ENCODE measurements around the gene TRUB1.

Gene TRUB1

GRCh38 chr10:114987995-114988394 is 50.0 kb downstream of the TRUB1 start:
- DNase-seq: no peak

- DNase-seq: no peak
Observed at GRCh38 chr10:114990586-114990985, 52.6 kb downstream of the TRUB1 start.

- no peak for DNase-seq
Observed at GRCh38 chr10:114990991-114991390, 53.0 kb downstream of the TRUB1 start.

DNA sequence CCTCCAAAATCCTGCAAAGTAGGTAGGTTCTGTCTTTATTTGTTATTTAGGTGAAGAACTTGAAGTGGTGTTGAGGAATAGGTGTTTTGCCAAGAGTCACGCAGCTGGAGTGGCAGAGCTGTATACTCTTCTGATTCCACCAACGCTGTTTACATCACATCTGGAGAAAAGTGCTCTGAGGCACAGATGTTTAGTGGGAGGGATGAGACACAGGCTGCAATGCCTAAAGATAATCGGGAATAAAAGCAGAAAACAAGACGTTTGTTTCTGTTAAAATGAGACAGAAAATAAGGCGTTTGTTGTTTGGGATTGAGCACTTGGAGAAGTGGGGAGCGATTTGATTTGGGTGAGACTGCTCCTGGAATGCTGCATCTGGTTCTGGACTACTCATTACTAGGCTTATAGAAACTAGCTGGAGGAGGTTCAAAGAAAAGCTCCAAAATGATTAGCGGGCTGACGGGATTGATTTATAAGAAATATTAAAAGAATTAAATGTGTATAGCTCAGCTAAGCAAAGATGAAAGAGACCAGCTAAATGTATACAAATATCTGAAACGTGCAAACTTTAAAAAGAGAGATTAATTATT is 54.3 kb downstream of the TRUB1 start:
- no peak for DNase-seq

DNA sequence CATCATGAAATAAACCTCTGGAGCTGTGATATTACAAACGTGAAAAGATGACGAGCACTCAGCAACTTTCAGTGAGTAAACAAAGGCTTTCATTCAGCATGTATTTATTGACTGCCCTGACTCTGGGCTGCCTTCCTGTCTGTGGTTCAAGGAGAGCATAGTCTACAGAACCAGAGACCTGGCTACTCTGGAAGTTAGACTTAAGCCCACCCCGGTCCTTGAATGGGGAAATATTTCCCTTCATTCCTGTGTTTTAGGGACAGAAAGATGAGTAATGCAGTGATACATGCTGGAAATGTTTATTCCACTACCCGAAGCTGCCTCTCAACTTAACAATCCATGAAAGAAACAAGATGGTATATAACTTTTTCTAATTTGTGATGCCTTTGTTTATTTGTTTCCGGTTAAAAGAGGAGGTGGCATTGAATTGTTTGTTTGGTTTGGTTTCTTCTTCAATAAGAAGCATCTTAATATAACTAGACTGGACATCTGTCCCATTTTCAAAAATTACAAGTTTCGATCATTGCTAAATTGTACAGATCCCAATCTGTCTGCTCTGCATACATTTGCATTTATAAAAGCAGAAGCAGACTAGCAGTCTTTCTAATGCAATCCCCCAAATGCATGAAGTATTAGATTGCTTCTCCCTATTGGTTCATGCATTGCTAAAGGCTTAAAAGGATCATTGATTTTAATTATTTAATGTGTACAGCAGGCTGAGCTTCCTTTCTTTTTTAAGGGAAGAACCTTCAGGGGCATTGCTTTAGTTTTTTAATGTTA is 57.7 kb downstream of the TRUB1 start:
- DNase-seq: no peak

GRCh38 chr10:114996542-114996941 is 58.5 kb downstream of the TRUB1 start:
- no peak for DNase-seq

- no peak for DNase-seq
Observed at GRCh38 chr10:114998993-114999392, 61.0 kb downstream of the TRUB1 start.

DNA sequence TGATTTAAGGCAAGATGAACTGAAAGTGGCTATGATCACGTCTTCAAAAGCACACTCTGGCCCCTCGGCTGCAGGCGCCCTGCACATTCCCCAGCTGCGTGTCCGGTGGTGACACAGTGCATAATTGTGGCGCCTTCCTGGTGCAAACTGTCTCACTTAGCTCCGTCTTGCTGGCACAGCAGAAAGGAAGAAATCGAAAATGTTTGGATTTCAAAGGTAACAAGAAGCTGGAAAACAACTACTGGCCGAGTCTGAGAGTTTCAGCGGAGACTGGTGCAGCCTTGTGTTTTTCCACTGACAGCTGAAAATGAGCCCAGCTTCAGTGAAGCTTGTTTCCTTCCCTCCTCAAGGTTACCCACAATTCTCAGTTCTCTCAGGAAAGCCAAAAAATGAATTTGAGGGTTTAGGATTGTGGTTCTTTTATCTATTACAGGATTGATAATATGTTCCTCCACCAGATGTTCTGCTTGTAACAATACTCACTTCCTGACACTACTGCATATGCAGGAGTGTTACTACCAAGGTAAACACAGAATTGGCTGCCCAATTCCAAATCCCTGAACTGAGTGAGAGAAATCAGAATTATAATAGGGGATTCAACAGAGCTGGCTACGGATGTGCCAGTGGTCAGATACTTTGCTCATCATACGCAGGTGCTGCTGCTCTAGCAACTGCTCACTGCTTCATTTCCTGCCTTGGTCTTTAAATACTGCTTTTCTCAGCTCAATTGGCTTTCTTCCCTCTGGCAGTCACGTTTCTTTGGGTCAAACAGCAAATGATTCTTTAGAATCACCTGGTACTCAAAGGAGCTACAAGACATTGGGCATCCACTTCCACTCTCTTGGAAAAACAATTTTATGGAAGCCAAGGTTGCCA is 63.7 kb downstream of the TRUB1 start:
- no peak for DNase-seq

GRCh38 chr10:115003396-115003795 is 65.4 kb downstream of the TRUB1 start:
- no peak for DNase-seq

DNA sequence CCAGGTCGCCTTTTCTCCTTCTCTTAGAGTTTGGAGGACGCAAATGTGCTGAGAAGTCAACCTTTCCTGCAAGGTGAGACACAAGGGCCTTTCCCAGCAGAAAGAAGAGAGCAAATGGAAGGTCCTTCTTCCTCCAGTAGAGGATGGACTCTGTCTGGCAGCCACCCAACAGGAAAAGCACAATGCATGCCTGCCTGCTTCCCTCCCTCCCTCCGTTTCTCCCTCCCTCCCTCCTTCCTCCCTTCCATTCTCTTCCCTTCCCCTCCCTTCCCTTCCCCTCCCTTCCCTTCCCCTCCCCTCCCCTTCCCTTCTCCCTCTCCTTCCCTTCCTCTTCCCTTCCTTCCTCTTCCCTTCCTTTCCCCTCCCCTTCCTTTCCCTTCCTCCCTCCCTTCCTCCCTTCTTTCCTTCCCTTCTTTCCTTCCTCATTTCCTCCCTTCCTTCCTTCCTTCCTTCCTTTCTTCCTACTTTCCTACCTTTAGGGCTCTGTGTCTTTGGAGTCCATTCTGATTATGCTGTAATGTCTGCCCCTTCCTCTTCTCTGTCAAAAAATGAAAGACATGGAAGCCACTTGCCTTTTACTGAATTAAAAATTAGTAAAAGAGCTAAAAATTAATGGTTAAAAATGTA is 66.4 kb downstream of the TRUB1 start:
- DNase-seq: no peak

- DNase-seq: no peak
Observed at GRCh38 chr10:115005771-115006170, 67.8 kb downstream of the TRUB1 start.

DNA sequence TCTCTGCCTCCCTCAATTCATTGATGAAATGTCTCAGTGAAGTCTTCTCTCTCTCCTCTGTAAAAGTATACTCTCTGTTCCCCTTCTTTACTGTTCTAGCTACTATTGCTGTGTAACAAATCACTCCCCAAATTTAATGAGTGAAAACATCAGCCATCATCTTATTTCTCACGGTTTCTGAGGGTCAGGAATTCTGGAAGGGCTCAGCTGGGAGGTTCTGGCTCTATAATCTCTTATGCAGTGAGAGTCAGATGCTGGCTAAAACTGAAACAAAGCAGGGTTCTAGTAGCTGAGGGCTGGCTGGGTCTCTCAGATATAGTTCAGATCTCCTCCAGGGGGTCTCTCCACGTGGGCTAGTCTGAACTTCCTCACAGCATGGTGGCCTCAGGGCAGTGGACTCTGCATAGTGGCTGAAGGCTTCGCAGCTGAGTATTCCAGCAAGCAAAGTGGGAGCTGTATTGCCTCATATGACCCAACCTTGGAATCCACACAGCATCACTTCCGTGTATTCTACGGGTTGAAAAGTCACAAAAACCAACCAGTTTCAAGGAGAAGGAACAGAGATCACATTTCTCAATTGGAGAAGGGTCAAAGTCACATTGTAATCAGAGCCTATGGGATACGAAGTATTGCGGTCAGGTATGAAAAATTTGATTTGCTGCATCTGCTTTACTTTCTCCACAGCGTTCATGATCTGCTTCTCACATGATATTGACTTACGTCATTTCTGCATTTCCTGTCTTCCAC is 80.4 kb downstream of the TRUB1 start:
- no peak for DNase-seq

DNA sequence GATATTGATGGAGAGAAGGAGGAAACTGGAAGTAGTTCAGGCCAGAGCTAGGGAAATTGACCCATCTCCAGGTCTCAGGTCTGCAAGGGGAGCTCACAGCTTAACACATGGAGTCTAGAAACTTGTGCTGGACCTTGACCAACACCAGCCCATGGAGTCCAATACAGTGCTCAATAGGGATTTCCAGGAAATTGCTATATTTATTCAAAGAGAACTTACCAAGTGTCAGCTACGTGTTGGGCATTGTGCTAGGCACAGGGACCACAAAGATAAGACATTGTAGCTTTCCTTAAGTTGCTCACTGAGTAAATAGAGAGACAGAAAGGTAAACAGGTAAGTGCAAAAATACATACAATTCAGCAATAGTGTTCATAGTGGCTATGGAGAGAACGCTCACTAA is 82.5 kb downstream of the TRUB1 start:
- no peak for DNase-seq

DNA sequence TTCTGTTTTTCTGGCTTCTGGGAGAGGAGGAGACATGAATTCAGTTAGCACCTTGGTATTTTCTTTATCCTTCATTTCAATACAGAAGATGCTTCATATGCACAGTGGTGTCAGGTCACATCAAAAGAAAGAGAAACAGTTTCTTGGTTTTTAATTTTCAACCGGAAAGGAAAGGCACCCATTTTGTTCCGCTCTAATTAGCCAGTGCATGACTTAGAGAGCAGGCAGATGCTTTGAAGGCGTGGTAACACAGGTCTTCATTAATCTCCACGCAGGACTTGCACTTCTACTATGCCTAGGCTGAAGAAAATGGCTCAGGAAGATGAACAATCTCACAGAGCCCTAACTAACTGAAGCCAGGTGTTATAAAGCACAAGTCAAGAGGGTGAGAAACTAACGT is 84.7 kb downstream of the TRUB1 start:
- DNase-seq: no peak

DNA sequence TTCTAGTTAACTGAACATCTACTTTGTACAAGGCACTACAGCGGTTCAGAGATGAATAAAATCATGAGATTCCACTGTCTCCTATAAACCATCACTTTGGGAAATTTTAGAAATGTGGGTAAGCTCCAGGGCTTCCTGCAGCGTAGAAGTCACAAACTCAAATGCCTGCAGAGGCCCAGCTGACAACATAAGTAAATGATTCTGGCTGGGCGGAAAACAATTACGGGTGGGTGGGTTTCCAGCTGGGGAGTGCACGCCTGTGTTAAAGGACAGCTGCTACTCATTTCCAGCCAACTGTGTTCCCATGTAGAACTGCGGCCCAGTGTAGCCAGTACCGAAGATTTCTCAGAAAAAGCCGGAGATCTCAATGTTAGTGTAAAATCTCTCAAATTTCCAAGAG is 85.7 kb downstream of the TRUB1 start:
- DNase-seq: no peak

DNA sequence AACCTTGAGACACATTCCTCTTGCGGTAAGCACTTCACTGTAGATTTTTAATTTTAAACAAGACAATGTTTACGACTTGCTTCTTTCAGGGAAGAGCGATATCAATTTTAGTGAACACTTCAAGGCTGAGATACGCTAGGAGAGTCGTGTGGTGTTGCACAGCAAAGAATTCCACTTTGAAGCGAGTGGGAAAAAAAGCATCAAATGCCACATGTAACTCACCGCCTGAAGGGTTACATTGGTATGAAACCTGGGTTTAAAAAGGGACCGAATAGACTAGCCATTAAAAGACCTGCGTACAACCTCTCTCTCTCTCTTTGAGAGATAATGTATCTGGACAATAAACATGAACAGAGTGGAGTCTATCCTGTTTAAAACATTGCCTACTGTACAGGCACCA is 86.4 kb downstream of the TRUB1 start:
- no peak for DNase-seq

DNA sequence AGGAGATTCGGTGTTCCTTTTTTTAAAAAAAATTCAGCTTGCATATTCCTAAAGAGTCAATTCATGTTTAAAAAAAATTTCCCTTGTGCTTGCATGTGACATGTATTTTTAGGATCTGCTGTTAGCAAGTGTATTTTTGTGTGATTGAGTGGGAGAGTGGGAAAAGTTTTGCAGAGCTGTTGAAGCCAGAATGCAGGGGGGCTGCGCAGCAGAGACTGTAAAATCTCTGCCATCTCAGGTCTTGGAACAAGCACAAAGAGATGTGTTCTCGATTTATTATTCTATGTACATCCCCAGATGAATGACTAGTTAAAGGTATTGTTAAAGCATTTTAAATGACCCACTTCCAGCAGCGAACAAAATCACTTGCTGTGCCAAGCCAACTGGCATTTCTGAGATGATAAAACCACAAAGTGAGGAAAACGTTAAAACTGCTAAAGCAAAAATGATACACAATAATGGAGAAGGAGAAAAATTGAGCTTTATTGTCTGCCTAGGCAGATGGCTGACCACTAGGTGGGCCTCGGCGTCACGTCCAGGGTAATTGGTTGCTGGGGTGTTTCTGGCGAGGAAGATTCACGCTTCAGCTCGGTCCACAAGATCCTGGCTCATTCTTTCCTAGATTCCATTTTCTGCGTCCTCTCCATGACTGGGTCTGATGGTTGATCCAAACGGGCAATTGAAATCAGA is 88.2 kb downstream of the TRUB1 start:
- DNase-seq: no peak

- no peak for DNase-seq
Observed at GRCh38 chr10:115026746-115027140, 88.7 kb downstream of the TRUB1 start.
